HG03575 (cell line): ENCODE measurements around the gene CACNA1D.

ENCODE experiments used
- ATAC-seq: cut with Tn5 transposase; IDR thresholded peaks from one replicate; pipeline ENCODE4 v1.9.1; 2021; ENCODE audit not compliant: unreplicated experiment, insufficient number of reproducible peaks, low FRiP score; ENCODE audit errors: extremely low read depth

CACNA1D gene

GRCh38 chr3:53750253-53751210 lies 256.1 kb downstream of the CACNA1D start:
- ATAC-seq: no peak

- no peak for ATAC-seq
These were observed 259.2 kb downstream of the CACNA1D start for GRCh38 chr3:53753518-53754183.

GRCh38 chr3:53754325-53754724 lies 259.9 kb downstream of the CACNA1D start:
- no peak for ATAC-seq

GRCh38 chr3:53758846-53759245 lies 264.4 kb downstream of the CACNA1D start:
- no peak for ATAC-seq

- ATAC-seq: no peak
These were observed 268.9 kb downstream of the CACNA1D start for GRCh38 chr3:53763353-53763752.

GRCh38 chr3:53764026-53764775 lies 269.8 kb downstream of the CACNA1D start:
- ATAC-seq: no peak

- ATAC-seq: no peak
These were observed 271.3 kb downstream of the CACNA1D start for GRCh38 chr3:53765753-53766152.

- ATAC-seq: no peak
These were observed 272.3 kb downstream of the CACNA1D start for GRCh38 chr3:53766706-53767105.

- ATAC-seq: no peak
These were observed 274.4 kb downstream of the CACNA1D start for GRCh38 chr3:53768478-53769459.

GRCh38 chr3:53772562-53772961 lies 278.2 kb downstream of the CACNA1D start:
- no peak for ATAC-seq

- no peak for ATAC-seq
These were observed 278.6 kb downstream of the CACNA1D start for GRCh38 chr3:53773021-53773436.

GRCh38 chr3:53773611-53774368 lies 279.4 kb downstream of the CACNA1D start:
- ATAC-seq: peak; percentile 77

GRCh38 chr3:53774414-53774813 lies 280.0 kb downstream of the CACNA1D start:
- ATAC-seq: no peak

GRCh38 chr3:53775018-53775417 lies 280.6 kb downstream of the CACNA1D start:
- ATAC-seq: no peak

- no peak for ATAC-seq
These were observed 281.4 kb downstream of the CACNA1D start for GRCh38 chr3:53775834-53776251.

GRCh38 chr3:53776494-53777101 lies 282.2 kb downstream of the CACNA1D start:
- no peak for ATAC-seq

- no peak for ATAC-seq
These were observed 283.1 kb downstream of the CACNA1D start for GRCh38 chr3:53777468-53777867.
